Trophoblast cell (in vitro differentiated cells and primary cell): ENCODE measurements around the gene SLC4A9.

Experiments used
- DNase-seq, 2 donors: peaks; one replicate each; pipeline ENCODE4 v3.0.0-alpha.2; 2016
- H2AFZ ChIP-seq: 2 replicates; pipeline ENCODE4 v1.6.1; 2013; ENCODE audit warnings: low read length, moderate library complexity, mild to moderate bottlenecking; ENCODE audit not compliant: insufficient read depth, poor library complexity
- H2AK5ac ChIP-seq: 2 replicates; pipeline ENCODE4 v1.6.1; 2013; ENCODE audit warnings: mild to moderate bottlenecking, low read length
- H2BK120ac ChIP-seq: 2 replicates; pipeline ENCODE4 v1.6.1; 2013; ENCODE audit warnings: low read length, mild to moderate bottlenecking, moderate library complexity; ENCODE audit not compliant: insufficient read depth, poor library complexity
- H2BK12ac ChIP-seq: 2 replicates; pipeline ENCODE4 v1.6.1; 2013; ENCODE audit warnings: mild to moderate bottlenecking, low read length, moderate library complexity
- H2BK5ac ChIP-seq: 2 replicates; pipeline ENCODE4 v1.6.1; 2013; ENCODE audit warnings: low read length, low read depth, moderate library complexity, mild to moderate bottlenecking; ENCODE audit not compliant: poor library complexity
- H3K14ac ChIP-seq: 2 replicates; pipeline ENCODE4 v1.6.1; 2013; ENCODE audit warnings: mild to moderate bottlenecking, low read length
- H3K18ac ChIP-seq: 2 replicates; pipeline ENCODE4 v1.6.1; 2013; ENCODE audit warnings: mild to moderate bottlenecking, low read length
- H3K23ac ChIP-seq: 2 replicates; pipeline ENCODE4 v1.6.1; 2013; ENCODE audit warnings: low read length
- H3K27ac ChIP-seq: 2 replicates; pipeline ENCODE4 v1.5.1; 2013; ENCODE audit warnings: low read depth, mild to moderate bottlenecking, inconsistent platforms, low read length, moderate library complexity
- H3K27me3 ChIP-seq: 2 replicates; pipeline ENCODE4 v1.6.1; 2013; ENCODE audit warnings: inconsistent platforms, mild to moderate bottlenecking, low read length, moderate library complexity; ENCODE audit not compliant: insufficient read depth
- H3K36me3 ChIP-seq, 2 experiments: 1 replicate in 1 of 2; 2 replicates in 1 of 2; pipeline ENCODE4 v1.6.1; 2013; ENCODE audit warnings: low read length in 2 of 2, mild to moderate bottlenecking in 2 of 2, moderate library complexity in 1 of 2; ENCODE audit not compliant: insufficient read depth in 2 of 2, control insufficient read depth in 1 of 2
- H3K4ac ChIP-seq: 2 replicates; pipeline ENCODE4 v1.6.1; 2013; ENCODE audit warnings: low read depth, mild to moderate bottlenecking, low read length, moderate library complexity
- H3K4me1 ChIP-seq, 2 experiments: 1 replicate in 1 of 2; 2 replicates in 1 of 2; pipeline ENCODE4 v1.6.1; 2013; ENCODE audit warnings: low read length in 2 of 2, mild to moderate bottlenecking in 2 of 2, moderate library complexity in 1 of 2; ENCODE audit not compliant: insufficient read depth in 2 of 2, control insufficient read depth in 1 of 2
- H3K4me2 ChIP-seq: 2 replicates; pipeline ENCODE4 v1.6.1; 2013; ENCODE audit warnings: inconsistent platforms, mild to moderate bottlenecking, low read length, moderate library complexity
- H3K4me3 ChIP-seq: 2 replicates; pipeline ENCODE4 v1.5.1; 2013; ENCODE audit warnings: mild to moderate bottlenecking, low read depth, low read length, inconsistent platforms
- H3K79me1 ChIP-seq: one replicate; pipeline ENCODE4 v1.6.1; 2013; ENCODE audit warnings: low read length
- H3K79me2 ChIP-seq: 2 replicates; pipeline ENCODE4 v1.6.1; 2013; ENCODE audit warnings: low read length, mild to moderate bottlenecking; ENCODE audit not compliant: control insufficient read depth, insufficient read depth, poor library complexity
- H3K9ac ChIP-seq: 2 replicates; pipeline ENCODE4 v1.6.1; 2013; ENCODE audit warnings: mild to moderate bottlenecking, low read length
- H3K9me3 ChIP-seq: 2 replicates; pipeline ENCODE4 v1.6.1; 2013; ENCODE audit warnings: low read depth, mild to moderate bottlenecking, control low read depth, inconsistent platforms, low read length; ENCODE audit not compliant: insufficient read depth
- H4K12ac ChIP-seq: 2 replicates; pipeline ENCODE4 v1.6.1; 2013; ENCODE audit warnings: low read depth, mild to moderate bottlenecking, low read length, moderate library complexity
- H4K8ac ChIP-seq: 2 replicates; pipeline ENCODE4 v1.6.1; 2013; ENCODE audit warnings: low read depth, mild to moderate bottlenecking, low read length, moderate library complexity
- H4K91ac ChIP-seq: one replicate; pipeline ENCODE4 v1.6.1; 2013; ENCODE audit warnings: low read depth, mild to moderate bottlenecking, low read length, moderate library complexity
- WGBS: extraction: QIAGEN DNeasy Blood & Tissue Kit; methylation state at CpG from one replicate; pipeline ENCODE4 v1.1.7; 2013; ENCODE audit warnings: missing lambda C conversion rate; ENCODE audit not compliant: insufficient read length, insufficient coverage; ENCODE audit errors: extremely low coverage; 5-methylcytosine and 5-hydroxymethylcytosine counted together

Gene SLC4A9

GRCh38 chr5:140357726-140358093 is 2.3 kb upstream of the SLC4A9 start:
- Histone ChIP-seq H3K27me3 (no peaks in the 10 kb centered on the region), H3K9ac (no peak overlapping the region), H2AK5ac (no peak overlapping the region), H3K23ac (no peak overlapping the region), H2BK12ac (peak overlapping the region; percentile 53), H3K79me2 (no peaks in the 10 kb centered on the region), H3K79me1 (no peaks in the 10 kb centered on the region), H3K27ac (no peak overlapping the region), H2AFZ (no peak overlapping the region), H2BK5ac (no peak overlapping the region), H4K8ac (no peak overlapping the region), H3K9me3 (peaks cover under 1% of the 10 kb centered on the region), H3K4me2 (peak overlapping the region; percentile 3), H2BK120ac (no peak overlapping the region), H3K14ac (no peak overlapping the region), H3K4ac (no peak overlapping the region), H3K36me3 (no peaks in the 10 kb centered on the region), H3K18ac (no peak overlapping the region), H3K4me1 (peaks cover 0 to 2% of the 10 kb centered on the region in 2 experiments), H3K4me3 (no peak overlapping the region), H4K12ac (no peak overlapping the region), H4K91ac (no peak overlapping the region)
- no CpG with 5 or more reads among the region's 18 CpGs for WGBS
- DNase-seq = peak; percentile 89 to 92

- H3K14ac ChIP-seq = no peak overlapping the region
- H2BK120ac ChIP-seq = no peak overlapping the region
- WGBS = no CpG with 5 or more reads among the region's 4 CpGs
- H2BK5ac ChIP-seq = no peak overlapping the region
- no peaks in the 10 kb centered on the region for H3K79me1 ChIP-seq
- no peaks in the 10 kb centered on the region for H3K36me3 ChIP-seq
- H3K18ac ChIP-seq = no peak overlapping the region
- H3K27ac ChIP-seq = no peak overlapping the region
- no peaks in the 10 kb centered on the region for H3K79me2 ChIP-seq
- H4K91ac ChIP-seq = no peak overlapping the region
- H3K9ac ChIP-seq = no peak overlapping the region
- H2AK5ac ChIP-seq = no peak overlapping the region
- H3K9me3 ChIP-seq = peaks cover 2% of the 10 kb centered on the region
- no peak overlapping the region for H2BK12ac ChIP-seq
- no peak overlapping the region for H4K8ac ChIP-seq
- no peak overlapping the region for H3K4me3 ChIP-seq
- peaks cover 0 to 5% of the 10 kb centered on the region in 2 experiments for H3K4me1 ChIP-seq
- DNase-seq = peak; percentile 24 to 57
- H3K4me2 ChIP-seq = no peak overlapping the region
- no peak overlapping the region for H3K4ac ChIP-seq
- H3K23ac ChIP-seq = no peak overlapping the region
- H4K12ac ChIP-seq = no peak overlapping the region
- no peak overlapping the region for H2AFZ ChIP-seq
- no peaks in the 10 kb centered on the region for H3K27me3 ChIP-seq
These were observed 1.2 kb upstream of the SLC4A9 start for GRCh38 chr5:140358738-140359310.

DNA sequence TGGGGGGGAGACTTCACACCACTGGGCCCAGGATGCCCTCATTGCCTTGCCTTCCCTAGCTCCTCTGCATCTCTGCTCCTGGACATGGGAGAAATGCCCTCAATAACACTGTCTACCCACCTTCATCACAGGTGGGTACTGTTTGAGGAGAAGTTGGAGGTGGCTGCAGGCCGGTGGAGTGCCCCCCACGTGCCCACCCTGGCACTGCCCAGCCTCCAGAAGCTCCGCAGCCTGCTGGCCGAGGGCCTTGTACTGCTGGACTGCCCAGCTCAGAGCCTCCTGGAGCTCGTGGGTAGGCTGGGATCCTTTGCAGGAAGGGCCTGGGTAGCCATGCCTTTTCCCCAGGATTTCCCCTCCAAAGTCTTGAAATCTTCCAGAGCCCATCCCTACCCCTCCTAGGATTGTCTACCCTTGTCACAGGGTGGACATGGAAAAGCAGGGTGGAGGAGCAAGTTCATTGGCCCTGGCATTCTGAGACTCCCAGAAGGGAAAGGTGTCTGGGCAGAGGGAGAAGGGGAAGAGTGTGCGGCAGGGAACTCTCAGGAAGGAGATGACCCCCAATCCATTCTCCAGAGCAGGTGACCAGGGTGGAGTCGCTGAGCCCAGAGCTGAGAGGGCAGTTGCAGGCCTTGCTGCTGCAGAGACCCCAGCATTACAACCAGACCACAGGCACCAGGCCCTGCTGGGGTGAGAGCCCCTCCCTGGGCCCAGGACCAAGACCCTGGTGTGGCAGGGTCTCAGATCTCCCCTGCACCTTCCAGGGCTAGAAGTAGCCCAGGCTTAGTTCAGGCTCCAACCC is 886 bp downstream of the SLC4A9 start:
- H4K12ac ChIP-seq = no peak overlapping the region
- whole genome bisulfite sequencing = no CpG with 5 or more reads among the region's 7 CpGs
- H3K27ac ChIP-seq = no peak overlapping the region
- no peak overlapping the region for H2BK120ac ChIP-seq
- H3K4me1 ChIP-seq = peaks cover 0 to 5% of the 10 kb centered on the region in 2 experiments
- H3K4me2 ChIP-seq = no peak overlapping the region
- no peak overlapping the region for H3K4me3 ChIP-seq
- no peak overlapping the region for H4K8ac ChIP-seq
- H3K4ac ChIP-seq = no peak overlapping the region
- no peak overlapping the region for H3K23ac ChIP-seq
- no peak overlapping the region for H3K9ac ChIP-seq
- no peak overlapping the region for H2AFZ ChIP-seq
- no peak overlapping the region for H3K18ac ChIP-seq
- no peak overlapping the region for H3K14ac ChIP-seq
- no peaks in the 10 kb centered on the region for H3K79me2 ChIP-seq
- no peaks in the 10 kb centered on the region for H3K27me3 ChIP-seq
- H3K9me3 ChIP-seq = peaks cover 2% of the 10 kb centered on the region
- H2BK5ac ChIP-seq = no peak overlapping the region
- no peaks in the 10 kb centered on the region for H3K36me3 ChIP-seq
- no peak for DNase-seq
- no peak overlapping the region for H4K91ac ChIP-seq
- no peaks in the 10 kb centered on the region for H3K79me1 ChIP-seq
- H2AK5ac ChIP-seq = no peak overlapping the region
- no peak overlapping the region for H2BK12ac ChIP-seq

DNA sequence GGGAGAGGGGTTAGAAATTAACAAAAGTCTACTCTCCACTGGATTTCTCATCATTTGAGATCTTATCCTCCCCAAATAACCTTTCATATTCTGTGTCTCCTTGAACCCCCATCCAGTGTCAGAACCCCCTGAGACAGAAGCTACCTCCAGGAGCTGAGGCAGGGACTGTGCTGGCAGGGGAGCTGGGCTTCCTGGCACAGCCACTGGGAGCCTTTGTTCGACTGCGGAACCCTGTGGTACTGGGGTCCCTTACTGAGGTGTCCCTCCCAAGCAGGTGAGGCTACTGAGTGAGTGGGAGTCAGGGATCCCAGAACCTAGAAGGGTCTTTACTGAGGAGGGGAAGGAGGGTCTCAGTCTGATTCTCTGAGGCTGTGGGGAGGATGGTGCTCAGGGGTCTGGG is 1.9 kb downstream of the SLC4A9 start:
- Histone ChIP-seq H2BK120ac (no peak overlapping the region), H2AFZ (no peak overlapping the region), H3K27me3 (no peaks in the 10 kb centered on the region), H3K9ac (no peak overlapping the region), H4K91ac (no peak overlapping the region), H3K4ac (no peak overlapping the region), H3K36me3 (no peaks in the 10 kb centered on the region), H3K9me3 (peaks cover 2% of the 10 kb centered on the region), H3K4me3 (no peak overlapping the region), H3K79me2 (no peaks in the 10 kb centered on the region), H3K23ac (no peak overlapping the region), H3K18ac (no peak overlapping the region), H3K27ac (no peak overlapping the region), H3K4me2 (no peak overlapping the region), H3K4me1 (peaks cover 0 to 5% of the 10 kb centered on the region in 2 experiments), H3K14ac (no peak overlapping the region), H3K79me1 (no peaks in the 10 kb centered on the region), H4K12ac (no peak overlapping the region), H4K8ac (no peak overlapping the region), H2BK5ac (no peak overlapping the region), H2BK12ac (no peak overlapping the region), H2AK5ac (no peak overlapping the region)
- no peak for DNase-seq
- no CpG with 5 or more reads among the region's 2 CpGs for WGBS
